ENCODE data around the gene C1QL2.
A peak's percentile ranks its signal among the peaks of the same experiment; 100 is the strongest.

Gene C1QL2

GRCh38 chr2:119137502-119137901, 21.0 kb downstream of the C1QL2 start:
- no peak for DNase-seq (ENCODE audit: low spot score)

- DNase-seq (ENCODE audit: low spot score) = no peak
Observed at GRCh38 chr2:119136872-119137271, 21.7 kb downstream of the C1QL2 start.

- no peak for DNase-seq (ENCODE audit: low spot score)
Observed at GRCh38 chr2:119136093-119136492, 22.5 kb downstream of the C1QL2 start.

DNA sequence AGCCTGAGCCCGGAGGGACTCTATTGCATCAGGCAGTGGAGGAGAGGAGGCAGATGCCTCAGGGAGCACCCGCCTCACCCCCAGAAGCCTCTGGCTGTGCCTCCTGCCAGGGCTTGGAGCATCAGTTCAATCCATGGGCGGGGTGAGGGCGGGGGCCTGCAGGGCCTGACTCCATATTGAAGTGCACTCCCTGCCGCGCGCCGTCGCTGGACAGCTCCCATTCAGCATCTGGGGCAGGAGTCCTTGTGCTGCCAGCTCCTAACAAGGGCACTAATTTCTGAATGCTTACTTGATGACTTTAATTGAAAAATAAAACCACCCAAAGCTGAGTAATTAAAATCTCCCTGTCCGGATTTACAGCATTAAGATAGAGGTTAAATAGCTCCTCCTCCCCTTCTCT, 23.8 kb downstream of the C1QL2 start:
- DNase-seq (ENCODE audit: low spot score) = no peak

DNA sequence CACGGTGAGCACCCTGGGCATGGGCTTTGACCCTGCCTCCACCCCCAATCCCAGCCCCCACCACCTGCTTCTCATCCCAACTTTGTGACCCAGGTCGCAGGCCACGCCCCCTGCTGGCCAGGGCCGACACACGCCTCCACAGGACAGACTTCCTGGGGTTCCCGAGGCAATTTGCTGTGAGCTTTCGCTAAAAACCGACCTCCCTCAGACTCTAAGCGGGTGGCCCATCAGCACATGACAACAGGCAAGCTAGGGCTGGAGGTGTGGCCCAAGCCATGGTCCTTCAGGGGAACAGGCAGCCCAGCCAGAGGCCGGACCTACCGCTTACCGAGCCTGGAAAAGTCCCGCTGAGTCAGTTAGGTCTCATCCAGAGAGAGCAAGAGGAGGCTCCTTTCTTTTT, 31.9 kb downstream of the C1QL2 start:
- peak; percentile 58 for DNase-seq (ENCODE audit: low spot score)

DNA sequence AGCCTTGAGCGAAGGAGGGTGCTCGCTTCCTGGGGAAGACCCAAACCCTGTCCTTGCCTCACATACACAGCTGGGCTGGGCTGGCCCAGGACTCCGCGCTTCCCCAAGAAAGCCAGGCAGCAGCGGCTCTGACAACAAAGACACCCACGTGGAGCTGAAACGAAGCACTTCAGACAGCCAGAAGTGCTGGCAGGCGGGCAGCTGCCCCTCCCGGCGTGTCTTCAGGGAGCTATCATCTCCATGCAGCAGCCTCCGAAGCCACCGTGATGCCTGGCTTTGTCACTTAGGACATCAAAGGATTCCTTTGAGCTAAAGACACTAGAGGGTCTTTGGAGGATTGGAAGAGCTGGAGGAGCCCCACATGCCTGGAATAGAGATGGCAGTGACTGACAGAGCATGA, 35.2 kb downstream of the C1QL2 start:
- DNase-seq (ENCODE audit: low spot score) = no peak

DNA sequence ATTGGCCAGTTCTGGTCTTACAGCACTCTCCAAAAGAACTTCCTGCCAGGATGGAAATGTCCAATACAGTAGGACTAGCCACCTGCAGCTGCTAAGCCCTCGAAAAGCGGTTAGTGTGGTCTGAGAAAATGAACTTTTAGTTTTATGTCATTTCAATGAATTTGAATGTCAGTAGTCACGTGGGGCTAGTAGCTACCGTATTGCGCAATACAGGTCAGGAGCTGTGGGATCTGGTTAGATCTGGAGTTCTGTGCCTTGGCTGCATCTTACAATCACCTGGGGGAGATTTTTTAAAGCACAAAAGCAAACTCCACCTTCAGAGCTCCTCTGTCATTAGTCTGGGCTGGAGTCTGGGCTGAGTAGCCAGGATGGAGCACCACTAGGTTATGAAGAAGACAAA, 35.9 kb downstream of the C1QL2 start:
- no peak for DNase-seq (ENCODE audit: low spot score)

DNA sequence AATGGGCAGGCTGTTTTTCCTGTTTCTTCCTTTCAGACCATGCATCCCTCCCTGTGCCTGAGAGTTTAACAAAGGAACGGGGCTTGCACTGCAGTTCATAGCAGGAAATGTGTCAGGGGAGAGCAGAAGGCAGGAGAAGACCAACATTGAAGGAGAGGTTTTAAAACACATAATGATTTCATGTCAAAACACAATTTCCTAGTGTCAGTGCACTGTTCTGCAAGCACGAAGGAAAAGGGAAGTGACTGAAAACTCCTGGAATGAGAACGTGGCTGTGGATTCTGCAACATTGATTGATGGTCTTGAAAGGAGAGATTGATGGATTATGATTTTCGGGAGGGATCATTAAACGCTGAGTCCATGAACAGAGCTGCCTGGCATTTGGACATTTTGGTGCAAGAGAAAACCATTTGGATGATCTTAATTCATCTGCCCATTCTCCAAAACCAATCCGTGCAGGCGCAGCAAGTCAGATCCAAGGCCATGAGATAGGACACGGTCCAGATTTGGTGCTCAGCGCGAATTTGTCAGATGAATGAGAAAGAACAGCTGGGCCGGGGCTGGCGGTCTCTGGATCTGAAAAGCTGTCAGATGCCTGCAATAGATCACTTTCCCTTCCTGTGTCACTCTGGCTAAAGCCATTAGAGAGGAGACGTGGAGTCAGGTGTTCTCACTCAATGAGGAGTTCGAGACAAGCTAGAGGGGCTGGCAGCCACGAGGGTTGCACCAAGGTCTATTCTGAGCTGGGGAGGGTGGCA, 38.4 kb downstream of the C1QL2 start:
- DNase-seq (ENCODE audit: low spot score) = no peak

DNA sequence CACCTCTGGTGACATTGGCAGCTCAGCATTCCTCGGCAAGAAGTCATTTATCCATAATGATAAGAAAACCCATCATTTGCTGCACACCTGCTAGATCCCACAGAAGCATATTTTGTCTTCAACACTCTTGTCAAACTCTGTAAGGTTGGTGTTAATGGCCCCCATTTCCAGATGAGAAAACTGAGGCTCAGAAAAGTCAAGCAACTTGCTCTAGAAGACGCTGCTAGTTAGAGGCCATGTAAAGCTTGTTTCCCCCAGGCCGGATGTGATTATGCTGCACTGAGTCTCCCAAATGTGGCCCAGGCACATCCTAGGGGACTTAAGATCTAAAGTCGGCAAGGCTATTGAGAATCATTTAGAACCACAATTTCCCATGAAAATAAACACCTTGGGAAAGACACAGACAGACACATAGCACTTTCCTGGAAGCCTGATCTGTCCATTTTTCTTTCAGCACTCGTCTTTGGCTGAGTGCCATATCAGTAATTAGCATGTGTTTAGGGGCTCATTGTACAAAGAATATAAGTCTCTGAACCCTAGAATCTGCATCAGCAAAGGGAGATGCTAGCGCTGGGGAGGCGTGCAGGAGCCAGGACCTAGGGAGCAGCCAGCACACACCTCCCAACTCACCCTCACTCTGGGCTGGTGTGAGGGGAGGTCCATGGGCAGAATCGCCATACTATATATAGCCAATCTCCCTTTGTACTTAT, 39.3 kb downstream of the C1QL2 start:
- no peak for DNase-seq (ENCODE audit: low spot score)

- DNase-seq (ENCODE audit: low spot score) = no peak
Observed at GRCh38 chr2:119117891-119118882, 40.4 kb downstream of the C1QL2 start.

DNA sequence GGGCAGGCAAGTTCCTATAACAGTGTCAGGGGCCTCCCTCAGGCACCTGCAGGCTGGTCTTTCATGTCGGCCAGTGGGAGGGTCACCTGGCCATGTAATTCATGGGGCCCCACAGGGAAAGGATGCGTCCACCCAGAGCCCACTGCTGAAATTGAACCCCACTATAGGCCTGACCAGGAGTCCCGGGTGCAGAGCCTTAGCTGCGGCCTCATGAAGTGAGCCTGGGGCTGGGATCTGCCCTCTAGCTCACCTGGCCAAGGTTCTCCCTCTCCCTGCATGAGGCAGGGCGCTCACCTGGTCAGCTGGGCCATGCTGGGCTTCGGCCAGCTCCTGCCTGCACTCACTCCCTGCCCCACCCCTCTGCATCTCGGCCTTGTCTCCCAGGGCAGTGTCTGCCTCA, 41.1 kb downstream of the C1QL2 start:
- no peak for DNase-seq (ENCODE audit: low spot score)

DNA sequence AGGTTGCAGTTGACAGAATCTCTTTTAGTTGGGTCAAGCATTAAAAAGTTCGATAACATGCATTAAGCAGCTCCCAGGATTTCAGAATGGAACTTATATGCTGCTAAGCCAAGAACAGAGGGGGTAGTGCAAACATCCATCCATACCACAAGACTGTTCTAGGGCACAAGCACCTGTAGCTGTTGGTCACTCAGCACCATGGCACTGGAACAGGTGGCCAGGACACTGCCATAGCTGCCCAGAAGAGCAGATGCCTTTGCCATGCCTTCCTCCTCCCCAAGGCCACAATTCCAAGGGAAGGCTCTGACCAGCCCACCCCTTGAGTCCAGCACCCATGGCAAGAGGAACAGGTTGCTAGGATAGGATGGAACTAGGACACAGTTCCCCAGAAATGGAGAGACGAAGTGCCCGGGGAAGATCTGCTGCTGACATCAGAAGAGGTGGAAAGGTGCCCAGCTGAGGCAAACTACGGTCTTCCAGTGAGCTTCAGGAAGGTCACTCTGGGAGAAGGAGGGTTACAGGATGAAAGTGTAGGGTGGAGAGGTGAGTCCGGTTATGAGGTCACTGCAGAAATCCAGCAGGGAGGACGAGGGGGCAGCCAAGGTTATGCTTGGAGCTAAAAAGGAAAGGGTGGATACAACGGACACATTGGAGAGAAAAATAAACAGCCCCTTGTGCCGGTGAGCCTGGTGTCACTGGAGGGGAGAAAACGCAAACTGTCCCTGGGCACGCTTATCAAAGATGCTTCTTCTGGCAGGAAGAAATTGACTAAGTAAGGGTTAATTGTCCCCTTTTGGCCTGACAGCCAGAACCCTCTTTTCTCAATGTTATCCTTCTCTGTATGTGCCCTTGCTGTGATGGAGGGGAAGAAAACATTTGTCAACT, 41.9 kb downstream of the C1QL2 start:
- DNase-seq (ENCODE audit: low spot score) = no peak

- no peak for DNase-seq (ENCODE audit: low spot score)
Observed at GRCh38 chr2:119114266-119114665, 44.3 kb downstream of the C1QL2 start.

GRCh38 chr2:119113489-119113770, 45.1 kb downstream of the C1QL2 start:
- no peak for DNase-seq (ENCODE audit: low spot score)

GRCh38 chr2:119112770-119113488, 45.6 kb downstream of the C1QL2 start:
- DNase-seq (ENCODE audit: low spot score) = no peak

GRCh38 chr2:119112230-119112629, 46.3 kb downstream of the C1QL2 start:
- no peak for DNase-seq (ENCODE audit: low spot score)

DNA sequence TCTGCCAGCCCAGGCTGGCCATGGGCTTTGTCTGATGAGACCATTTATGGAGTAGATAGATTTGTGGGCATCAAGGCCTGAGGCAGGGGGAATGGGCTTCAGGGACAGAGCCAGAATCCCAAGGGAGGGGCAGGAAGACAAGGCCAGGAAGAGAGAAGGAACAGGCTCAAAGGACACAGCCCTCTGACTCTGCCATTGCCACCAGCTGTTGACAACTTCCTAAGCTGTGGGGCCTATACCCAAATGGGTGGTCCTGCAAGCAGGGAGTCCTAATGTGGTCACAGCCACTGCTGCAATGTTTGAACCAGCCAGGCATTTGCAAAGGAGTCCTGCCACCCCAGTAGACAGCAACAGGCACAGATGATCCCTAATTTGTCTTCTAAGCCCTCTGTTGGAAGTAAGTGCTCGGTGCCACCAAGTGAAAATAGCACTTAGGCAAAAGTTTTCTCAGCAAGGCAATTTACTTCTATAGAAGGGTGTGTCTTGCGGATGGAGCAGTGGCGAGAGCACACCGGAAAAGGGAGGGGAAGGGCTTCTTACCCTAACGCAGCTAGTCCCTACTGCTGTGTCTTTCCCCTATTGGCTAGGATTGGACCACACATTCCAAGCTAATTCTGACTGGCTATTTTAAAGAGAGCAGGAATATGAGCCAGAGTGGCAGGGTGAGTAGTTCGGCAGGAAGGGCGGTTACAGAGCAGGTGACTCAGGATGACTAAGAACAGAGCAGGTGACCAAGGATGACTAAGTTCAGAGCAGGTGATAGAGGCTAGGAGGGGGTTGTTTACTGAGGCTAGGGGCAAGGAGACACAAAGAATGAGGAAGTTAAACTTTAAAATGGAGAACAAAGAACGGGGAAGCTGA, 47.2 kb downstream of the C1QL2 start:
- DNase-seq (ENCODE audit: low spot score) = no peak

DNA sequence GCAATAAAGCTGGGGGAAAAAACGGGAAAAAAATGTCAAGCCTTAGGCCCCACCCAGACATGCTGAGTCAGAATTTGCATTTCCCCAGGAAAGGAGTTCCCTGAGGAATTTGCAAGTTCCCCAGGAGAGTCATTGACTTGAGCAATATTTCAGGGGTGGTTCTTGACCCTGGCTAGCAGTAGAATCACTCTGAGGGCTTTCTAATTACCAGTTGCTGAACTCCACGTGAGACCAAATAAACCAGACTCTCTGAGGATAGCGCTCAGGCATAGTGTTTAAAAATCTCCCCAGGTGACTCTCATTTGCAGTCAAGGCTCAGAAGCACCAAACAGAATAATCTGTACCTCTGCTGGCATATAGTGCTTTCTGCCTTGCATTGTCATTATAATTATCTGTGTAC, 48.7 kb downstream of the C1QL2 start:
- DNase-seq (ENCODE audit: low spot score) = no peak

GRCh38 chr2:119108186-119108585, 50.4 kb downstream of the C1QL2 start:
- DNase-seq (ENCODE audit: low spot score) = no peak

DNA sequence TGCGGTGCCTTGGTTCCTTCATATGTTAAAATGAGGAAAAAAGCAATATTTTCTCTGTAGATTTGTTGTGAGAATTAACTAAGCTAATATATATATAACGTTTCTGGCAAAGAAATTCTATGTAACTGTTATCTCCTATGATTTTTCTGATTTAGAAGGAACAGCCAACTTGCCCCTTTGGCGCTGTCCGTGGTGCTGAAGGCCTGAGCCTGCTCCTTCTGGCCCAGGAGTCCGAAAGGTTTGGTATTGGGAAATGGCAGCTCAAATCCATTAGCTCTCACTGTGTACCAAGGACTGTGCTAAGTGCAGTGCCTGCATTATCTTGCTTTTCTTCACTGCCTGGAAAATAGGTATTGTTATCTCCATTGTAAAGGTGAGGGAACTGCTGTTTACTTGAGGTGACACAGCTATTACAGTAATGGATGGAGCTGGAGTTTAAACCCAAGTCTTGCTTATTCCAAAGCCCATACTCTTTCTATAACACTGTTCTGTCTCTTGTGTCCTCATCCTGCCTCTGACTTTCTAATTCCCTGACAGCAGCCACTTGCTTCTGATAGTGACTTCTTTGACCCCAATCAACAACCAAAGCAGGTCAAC, 52.2 kb downstream of the C1QL2 start:
- peak; percentile 31 for DNase-seq (ENCODE audit: low spot score)
